GM18526 (cell line): ENCODE results near the gene DMRTA2.

ENCODE experiments used
- POLR2A ChIP-seq: IDR thresholded peaks from 3 replicates; pipeline ENCODE4 v1.6.1; 2011; ENCODE audit not compliant: insufficient read length; ENCODE audit errors: extremely low read depth

The DMRTA2 gene

GRCh38 chr1:50426702-50427085 lies 3.5 kb upstream of the DMRTA2 start:
- no peak for TF ChIP-seq POLR2A

GRCh38 chr1:50426108-50426700 lies 3.0 kb upstream of the DMRTA2 start:
- TF ChIP-seq POLR2A, result no peak

- TF ChIP-seq POLR2A, result no peak
These were observed 2.3 kb upstream of the DMRTA2 start for GRCh38 chr1:50425376-50426107.

GRCh38 chr1:50424884-50425375 lies 1.7 kb upstream of the DMRTA2 start:
- TF ChIP-seq POLR2A, result no peak

GRCh38 chr1:50424045-50424883 lies 1.0 kb upstream of the DMRTA2 start:
- no peak for TF ChIP-seq POLR2A

- TF ChIP-seq POLR2A, result no peak
These were observed 392 bp upstream of the DMRTA2 start for GRCh38 chr1:50423670-50424000.

GRCh38 chr1:50422675-50422945 lies 633 bp downstream of the DMRTA2 start:
- no peak for TF ChIP-seq POLR2A

- TF ChIP-seq POLR2A, result no peak
These were observed 1.2 kb downstream of the DMRTA2 start for GRCh38 chr1:50421768-50422674.

GRCh38 chr1:50421366-50421748 lies 1.9 kb downstream of the DMRTA2 start:
- no peak for TF ChIP-seq POLR2A

GRCh38 chr1:50420689-50421365 lies 2.4 kb downstream of the DMRTA2 start:
- no peak for TF ChIP-seq POLR2A

GRCh38 chr1:50419907-50420677 lies 3.2 kb downstream of the DMRTA2 start:
- no peak for TF ChIP-seq POLR2A

GRCh38 chr1:50419192-50419906 lies 3.9 kb downstream of the DMRTA2 start:
- TF ChIP-seq POLR2A, result no peak

- no peak for TF ChIP-seq POLR2A
These were observed 4.6 kb downstream of the DMRTA2 start for GRCh38 chr1:50418600-50419109.

GRCh38 chr1:50417946-50418599 lies 5.2 kb downstream of the DMRTA2 start:
- no peak for TF ChIP-seq POLR2A
